H1 (cell line): ENCODE data around the gene BSCL2. TPM values are rescaled to one million over a fixed set of nuclear protein-coding genes. Genes with fewer than 3 reads are reported as not detected.

Experiments
- CTCF ChIA-PET: fragments of 300-600 bp; sonication (Branson Sonifier 250); formaldehyde crosslinking; loops from one replicate; lab custom pipeline; 2021; ENCODE audit not compliant: partially characterized antibody; lab: Charles Lee
- POLR2A ChIA-PET: fragments of 300-600 bp; sonication (Branson Sonifier 250); formaldehyde crosslinking; loops from one replicate; lab custom pipeline; 2021; ENCODE audit warnings: inconsistent platforms; ENCODE audit not compliant: partially characterized antibody; lab: Charles Lee
- DNase-seq, 2 experiments: peaks; one replicate each; pipeline versions ENCODE4 v3.0.0 to v3.0.0-alpha.2; 2010 to 2022; ENCODE audit warnings: low spot score in 2 of 2, low read depth in 1 of 2, mixed read lengths in 1 of 2
- FAIRE-seq: peaks from 2 replicates; lab custom pipeline; 2011; peaks lifted over from hg19 to GRCh38; lab: Jason Lieb, UNC
- H2AFZ ChIP-seq: 2 replicates; pipeline ENCODE4 v1.8.1; 2012; ENCODE audit warnings: low read length, inconsistent platforms
- H2AK5ac ChIP-seq: 2 replicates; pipeline ENCODE4 v1.6.1; 2013; ENCODE audit warnings: low read depth, low read length
- H2BK120ac ChIP-seq: replicated peaks from 2 replicates; pipeline ENCODE3; 2013; ENCODE audit warnings: low read depth, low read length, inconsistent platforms
- H2BK12ac ChIP-seq: 2 replicates; pipeline ENCODE4 v1.6.1; 2013; ENCODE audit warnings: low read depth, low read length
- H2BK15ac ChIP-seq: 2 replicates; pipeline ENCODE4 v1.6.1; 2013; ENCODE audit warnings: low read length
- H2BK20ac ChIP-seq: 2 replicates; pipeline ENCODE4 v1.6.1; 2013; ENCODE audit warnings: low read length
- H2BK5ac ChIP-seq: 2 replicates; pipeline ENCODE4 v1.6.1; 2013; ENCODE audit warnings: low read depth, low read length
- H3K14ac ChIP-seq: 2 replicates; pipeline ENCODE4 v1.6.1; 2013; ENCODE audit warnings: inconsistent platforms; ENCODE audit not compliant: insufficient read length
- H3K18ac ChIP-seq: 2 replicates; pipeline ENCODE4 v1.6.1; 2013; ENCODE audit warnings: low read length; ENCODE audit errors: extremely low read depth
- H3K23ac ChIP-seq: 2 replicates; pipeline ENCODE4 v1.6.1; 2013; ENCODE audit warnings: inconsistent platforms; ENCODE audit not compliant: insufficient read length
- H3K23me2 ChIP-seq: 2 replicates; pipeline ENCODE4 v1.6.1; 2013; ENCODE audit warnings: low read depth, low read length
- H3K27ac ChIP-seq: 2 replicates; pipeline ENCODE4 v1.6.1; 2011; ENCODE audit warnings: low read depth, low read length, inconsistent platforms
- H3K27me3 ChIP-seq, 4 experiments: replicated peaks in 1 of 4; 1 replicate in 1 of 4; 2 replicates in 3 of 4; pipeline versions ENCODE4 v1.6.1 to v1.8.1; 2011 to 2013; ENCODE audit warnings: low read length in 3 of 4, mild to moderate bottlenecking in 3 of 4, inconsistent platforms in 2 of 4, mixed read lengths in 2 of 4, moderate library complexity in 1 of 4; ENCODE audit not compliant: control insufficient read depth in 3 of 4, insufficient read depth in 3 of 4; ENCODE audit errors: extremely low read depth in 1 of 4
- H3K36me3 ChIP-seq, 4 experiments: 2 replicates each; pipeline versions ENCODE4 v1.6.1 to v1.8.1; 2011 to 2013; ENCODE audit warnings: mild to moderate bottlenecking in 4 of 4, low read length in 3 of 4, moderate library complexity in 2 of 4, control low read depth in 1 of 4, inconsistent platforms in 1 of 4; ENCODE audit not compliant: insufficient read depth in 4 of 4, control insufficient read depth in 2 of 4
- H3K4ac ChIP-seq: replicated peaks from 2 replicates; pipeline ENCODE3; 2013; ENCODE audit warnings: low read length, low read depth, mixed read lengths, inconsistent platforms; ENCODE audit not compliant: insufficient read length
- H3K4me1 ChIP-seq, 4 experiments: replicated peaks in 1 of 4; 1 replicate in 1 of 4; 2 replicates in 3 of 4; pipeline versions ENCODE4 v1.6.1 to v1.8.1; 2011 to 2013; ENCODE audit warnings: low read length in 3 of 4, inconsistent platforms in 2 of 4, mixed read lengths in 1 of 4; ENCODE audit not compliant: insufficient read depth in 4 of 4, control insufficient read depth in 3 of 4
- H3K4me2 ChIP-seq, 2 experiments: 2 replicates each; pipeline versions ENCODE4 v1.6.1 to v1.8.1; 2011 to 2013; ENCODE audit warnings: low read depth in 2 of 2, low read length in 2 of 2, control low read depth in 1 of 2, inconsistent platforms in 1 of 2, mild to moderate bottlenecking in 1 of 2; ENCODE audit not compliant: insufficient read depth in 1 of 2
- H3K4me3 ChIP-seq, 4 experiments: fragments of 200-600, 300-600 bp in 1 of 4; sonication (generic), shearing (Covaris generic), sonication (Bioruptor Twin) in 1 of 4; 2 replicates each; pipeline versions ENCODE4 v1.5.1 to v1.8.1; 2011 to 2016; ENCODE audit warnings: low read length in 4 of 4, low read depth in 3 of 4, control low read depth in 2 of 4, inconsistent platforms in 2 of 4, mild to moderate bottlenecking in 2 of 4, mixed read lengths in 1 of 4, moderate library complexity in 1 of 4; ENCODE audit not compliant: insufficient read depth in 2 of 4; ENCODE audit errors: extremely low read depth in 1 of 4
- H3K56ac ChIP-seq: replicated peaks from 2 replicates; pipeline ENCODE3; 2013; ENCODE audit warnings: low read depth, mild to moderate bottlenecking, mixed read lengths, low read length, inconsistent platforms; ENCODE audit not compliant: insufficient read length
- H3K79me1 ChIP-seq: 2 replicates; pipeline ENCODE4 v1.6.1; 2013; ENCODE audit warnings: low read depth, low read length, control low read depth
- H3K79me2 ChIP-seq, 2 experiments: 2 replicates each; pipeline versions ENCODE4 v1.6.1 to v1.8.1; 2012 to 2013; ENCODE audit warnings: low read length in 2 of 2, mild to moderate bottlenecking in 2 of 2, inconsistent platforms in 1 of 2; ENCODE audit not compliant: insufficient read depth in 2 of 2, control insufficient read depth in 1 of 2
- H3K9ac ChIP-seq, 4 experiments: replicated peaks in 1 of 4; 1 replicate in 1 of 4; 2 replicates in 3 of 4; pipeline versions ENCODE4 v1.6.1 to v1.8.1; 2011 to 2013; ENCODE audit warnings: low read depth in 3 of 4, low read length in 3 of 4, control low read depth in 2 of 4, mild to moderate bottlenecking in 2 of 4, moderate library complexity in 2 of 4, inconsistent platforms in 1 of 4; ENCODE audit errors: extremely low read depth in 1 of 4
- H3K9me3 ChIP-seq, 2 experiments: 2 replicates each; pipeline versions ENCODE4 v1.6.1 to v1.8.1; 2012 to 2013; ENCODE audit warnings: mild to moderate bottlenecking in 2 of 2, moderate library complexity in 2 of 2, control low read depth in 1 of 2, inconsistent platforms in 1 of 2, low read depth in 1 of 2, low read length in 1 of 2, mixed read lengths in 1 of 2; ENCODE audit not compliant: insufficient read depth in 2 of 2
- H4K20me1 ChIP-seq, 2 experiments: replicated peaks in 1 of 2; 2 replicates each; pipeline versions ENCODE3 to v1.8.1; 2011 to 2013; ENCODE audit warnings: inconsistent platforms in 2 of 2, low read length in 2 of 2, mild to moderate bottlenecking in 1 of 2; ENCODE audit not compliant: insufficient read depth in 2 of 2, control insufficient read depth in 1 of 2
- H4K5ac ChIP-seq: 2 replicates; pipeline ENCODE4 v1.6.1; 2013; ENCODE audit warnings: low read length, low read depth, mixed read lengths, inconsistent platforms; ENCODE audit not compliant: insufficient read length
- H4K8ac ChIP-seq: 2 replicates; pipeline ENCODE4 v1.8.0; 2013; ENCODE audit warnings: mild to moderate bottlenecking, moderate library complexity, low read length, inconsistent platforms; ENCODE audit not compliant: insufficient read depth; ENCODE audit errors: extremely low read depth
- H4K91ac ChIP-seq: replicated peaks from 2 replicates; pipeline ENCODE3; 2013; ENCODE audit warnings: low read length, mixed read lengths, inconsistent platforms; ENCODE audit not compliant: insufficient read length
- ASH2L ChIP-seq: fragments of 200-600, 300-600 bp; sonication (generic); IDR thresholded peaks from one replicate; pipeline ENCODE4 v1.7.1; 2017; ENCODE audit warnings: low read length
- POLR2AphosphoS5 ChIP-seq: IDR thresholded peaks from 2 replicates; pipeline ENCODE4 v1.6.1; 2011; ENCODE audit warnings: low read depth, low read length
- SAP30 ChIP-seq: fragments of 300-600 bp; sonication (generic); IDR thresholded peaks from 2 replicates; pipeline ENCODE4 v1.7.1; 2012; ENCODE audit warnings: low read length, moderate library complexity, mild to moderate bottlenecking, inconsistent platforms; ENCODE audit not compliant: insufficient read depth, insufficient replicate concordance
- TAF7 ChIP-seq: optimal IDR thresholded peaks from 2 replicates; pipeline ENCODE3; 2011; ENCODE audit warnings: low read depth, mild to moderate bottlenecking, inconsistent platforms, low read length, moderate library complexity, borderline replicate concordance
- WGBS, 2 experiments: shearing (Covaris generic) in 1 of 2; methylation state at CpG; one replicate each; pipeline versions ENCODE4 v1.1.6 to v1.1.7; 2013 to 2015; ENCODE audit warnings: low lambda C conversion rate in 2 of 2, mixed read lengths in 2 of 2, inconsistent platforms in 1 of 2, low coverage in 1 of 2, missing lambda C conversion rate in 1 of 2; ENCODE audit not compliant: insufficient replicate concordance in 2 of 2, insufficient coverage in 1 of 2, insufficient read length in 1 of 2; ENCODE audit errors: extremely low coverage in 1 of 2, missing lambda C conversion rate in 1 of 2; 5-methylcytosine and 5-hydroxymethylcytosine counted together
- polyA plus RNA-seq, 7 experiments: library from polyadenylated mRNA; depleted of rRNA in 3 of 7; stranded (reverse) in 5 of 7; unstranded in 2 of 7; fragments of >200 nt in 5 of 7; fragments of 200-250 nt in 2 of 7; gene quantifications; 1 replicate in 5 of 7; 2 replicates in 1 of 7; 4 replicates in 1 of 7; pipeline versions ENCODE4 v1.2.1 to v1.2.3, GENCODE V29; 2011 to 2013; ENCODE audit warnings: missing spikeins in 2 of 7, mixed read lengths in 2 of 7
- total RNA-seq: library from RNA; stranded (reverse); fragmentation: NEBNext Ultra II Directional; extraction: Animal tissue kit (Norgen Biotek cat#: 25700); gene quantifications from 2 replicates; pipeline ENCODE4 v1.2.1, GENCODE V29; 2021

Gene BSCL2
- total and polyA plus RNA-seq, 2 of the 8 experiments (the other 6 are each of a cell fraction or from before 2014, with no cell fraction given): 59.5 to 264 TPM

GRCh38 chr11:62665599-62666258 lies 41.5 kb downstream of the BSCL2 start:
- Histone ChIP-seq H3K36me3 (peaks cover 11 to 37% (median 20%) of the 10 kb centered on the region in 4 experiments), H3K9me3 (no peaks in the 10 kb centered on the region), H3K27ac (peak overlapping the region; percentile 73), H3K23ac (no peak overlapping the region), H3K79me2 (peaks cover 7 to 33% of the 10 kb centered on the region in 2 experiments; a peak in 3 of 4 replicates), H4K20me1 (peaks cover 3 to 6% of the 10 kb centered on the region in 2 experiments), H3K14ac (peak overlapping the region; percentile 2), H3K4ac (peak overlapping the region; percentile 7), H3K4me3 (peak overlapping the region; percentile 83 to 98 (median 95)), H4K91ac (peak overlapping the region; percentile 83), H2BK120ac (no peak overlapping the region), H3K4me2 (peak overlapping the region; percentile 77 to 86), H4K8ac (no peak overlapping the region; the same call in 1 of the 2 replicates), H2BK15ac (no peak overlapping the region), H3K9ac (peak overlapping the region; percentile 75 to 92 (median 90)), H3K27me3 (no peaks in the 10 kb centered on the region), H3K18ac (peak overlapping the region; percentile 72), H2BK20ac (no peak overlapping the region), H3K79me1 (peaks cover 5% of the 10 kb centered on the region), H2AK5ac (peak overlapping the region; percentile 0; the same call in 1 of the 2 replicates), H2BK12ac (no peak overlapping the region), H3K4me1 (peaks cover 4 to 11% (median 8%) of the 10 kb centered on the region in 4 experiments), H3K23me2 (peaks cover 12% of the 10 kb centered on the region), H3K56ac (peak overlapping the region; percentile 93), H2BK5ac (peak overlapping the region; percentile 80), H2AFZ (no peak overlapping the region), H4K5ac (peak overlapping the region; percentile 84)
- no peak for DNase-seq
- ChIA-PET CTCF (interaction anchor here (0.7 to 1.9 kb wide), 16 partner anchors 10 to 1526 kb away, joined by 3 to 8 read pairs (median 3); partner anchors contain the start of genes BSCL2, GNG3, INTS5 and TUT1), POLR2A (interaction anchor here (0.6 to 61.4 kb wide), 60 partner anchors 5 to 859 kb away, joined by 3 to 2041 read pairs (median 6); partner anchors contain the start of genes B3GAT3, BSCL2, C11orf98 and CSKMT)
- 7% methylated on average over 37 of the region's 39 CpGs; no CpG with 5 or more reads in 1 of the 2 experiments for WGBS, 2 experiments
- FAIRE-seq: no peak
- TF ChIP-seq ASH2L (no peak), SAP30 (peak; percentile 56), POLR2AphosphoS5 (peak; percentile 80; the same call in 1 of the 2 replicates), TAF7 (peak; percentile 14)
